Adrenal gland (tissue), 12 donors: ENCODE measurements around the gene FAM227B. TPM values are rescaled to one million over a fixed set of nuclear protein-coding genes. Genes with fewer than 3 reads are reported as not detected.

Experiments used
- DNase-seq, 7 donors: peaks; one replicate each; pipeline ENCODE4 v3.0.0-alpha.2; 2019 to 2020
- H3K27ac ChIP-seq, 5 donors: fragments of 200-600 bp; sonication (generic) in 4 of 5; 1 replicate in 3 of 5; 2 replicates in 2 of 5; pipeline versions ENCODE4 v1.5.1 to v1.8.0; 2016 to 2020; ENCODE audit warnings: mild to moderate bottlenecking in 1 of 5
- H3K27me3 ChIP-seq: fragments of 200-600 bp; 2 replicates; pipeline ENCODE4 v1.8.0; 2021
- H3K36me3 ChIP-seq, 2 donors: fragments of 200-600 bp; replicated peaks in 1 of 2; 1 replicate in 1 of 2; 2 replicates in 1 of 2; pipeline versions ENCODE4 v1.5.1 to v1.8.0; 2018 to 2022
- H3K4me1 ChIP-seq, 2 donors: fragments of 200-600 bp; replicated peaks in 1 of 2; 1 replicate in 1 of 2; 2 replicates in 1 of 2; pipeline versions ENCODE4 v1.5.1 to v1.8.0; 2018 to 2021
- H3K4me3 ChIP-seq, 4 donors: fragments of 200-600 bp; sonication (generic) in 3 of 4; one replicate each; pipeline ENCODE4 v1.5.1; 2016 to 2018
- H3K9me3 ChIP-seq, 3 donors: fragments of 200-600 bp; sonication (generic) in 1 of 3; replicated peaks in 1 of 3; 1 replicate in 2 of 3; 2 replicates in 1 of 3; pipeline versions ENCODE4 v1.5.1 to v1.8.0; 2016 to 2021
- POLR2A ChIP-seq, 2 donors: fragments of 450-650 bp; IDR thresholded peaks; one replicate each; pipeline ENCODE4 v1.6.1; 2017; ENCODE audit warnings: antibody characterized with exemption in 2 of 2, mild to moderate bottlenecking in 2 of 2, moderate library complexity in 1 of 2
- WGBS, 4 donors: extraction: QIAGEN DNeasy Blood & Tissue Kit in 2 of 4; methylation state at CpG; one replicate each; pipeline versions ENCODE4 v1.1.5 to v1.1.7; 2013 to 2017; 5-methylcytosine and 5-hydroxymethylcytosine counted together
- intact Hi-C, 2 donors: fragments of 100-400 bp; cut with DNase I; formaldehyde crosslinking; loops; one replicate each; pipeline versions ENCODE4 v1.14.1 to v1.15.0; 2022 to 2023
- polyA plus RNA-seq, 3 donors: library from polyadenylated mRNA; stranded (reverse); fragments of 200-250 nt in 2 of 3; fragments of 350-450 nt in 1 of 3; fragmentation: Illumina TruSeq in 1 of 3; extraction: RNeasy Lipid Tissue Mini Kit (QIAGEN cat#74804) in 1 of 3; gene quantifications; one replicate each; pipeline ENCODE4 v1.2.3, GENCODE V29; 2013 to 2014
- total RNA-seq, 9 donors: library from RNA; depleted of rRNA in 4 of 9; stranded (reverse); fragments of >200 nt in 4 of 9; fragments of 120-200 nt in 1 of 9; fragmentation: NEBNext Ultra II Directional in 1 of 9; extraction: Animal tissue kit (Norgen Biotek cat#: 25700) in 1 of 9; gene quantifications; one replicate each; pipeline versions ENCODE4 v1.1.0 to v1.2.4, GENCODE V29; 2013 to 2023
- TF ChIP-seq, protein P1 (sequence below), 6 experiments: fragments of 450-650 bp in 4 of 6; fragments of 200-600 bp in 2 of 6; sonication (generic) in 1 of 6; IDR thresholded peaks; 1 replicate in 5 of 6; 2 replicates in 1 of 6; pipeline versions ENCODE4 v1.5.1 to v1.8.0; 2016 to 2021; ENCODE audit warnings: antibody characterized with exemption in 6 of 6, mild to moderate bottlenecking in 2 of 6, moderate library complexity in 1 of 6
- donor health status: healthy with polysubstance abuse.
- donor health status: Bipolar disorder and iron deficiency.
- donor health status: DM: yes; HTN: yes; CAD: no.
- donor health status: DM: no; HTN: no; CAD: no.
- donor health status: DM: no; HTN: no; CAD: no.
- donor health status: DM: yes; HTN: yes; CAD: no.

The FAM227B gene
- total and polyA plus RNA-seq, 12 donors: 1.4 to 20.4 (median 8.4) TPM

- TF ChIP-seq, protein P1, sequence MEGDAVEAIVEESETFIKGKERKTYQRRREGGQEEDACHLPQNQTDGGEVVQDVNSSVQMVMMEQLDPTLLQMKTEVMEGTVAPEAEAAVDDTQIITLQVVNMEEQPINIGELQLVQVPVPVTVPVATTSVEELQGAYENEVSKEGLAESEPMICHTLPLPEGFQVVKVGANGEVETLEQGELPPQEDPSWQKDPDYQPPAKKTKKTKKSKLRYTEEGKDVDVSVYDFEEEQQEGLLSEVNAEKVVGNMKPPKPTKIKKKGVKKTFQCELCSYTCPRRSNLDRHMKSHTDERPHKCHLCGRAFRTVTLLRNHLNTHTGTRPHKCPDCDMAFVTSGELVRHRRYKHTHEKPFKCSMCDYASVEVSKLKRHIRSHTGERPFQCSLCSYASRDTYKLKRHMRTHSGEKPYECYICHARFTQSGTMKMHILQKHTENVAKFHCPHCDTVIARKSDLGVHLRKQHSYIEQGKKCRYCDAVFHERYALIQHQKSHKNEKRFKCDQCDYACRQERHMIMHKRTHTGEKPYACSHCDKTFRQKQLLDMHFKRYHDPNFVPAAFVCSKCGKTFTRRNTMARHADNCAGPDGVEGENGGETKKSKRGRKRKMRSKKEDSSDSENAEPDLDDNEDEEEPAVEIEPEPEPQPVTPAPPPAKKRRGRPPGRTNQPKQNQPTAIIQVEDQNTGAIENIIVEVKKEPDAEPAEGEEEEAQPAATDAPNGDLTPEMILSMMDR (IDR thresholded peaks at IDR 0.05): no peak
- no peak for TF ChIP-seq POLR2A (IDR thresholded peaks at IDR 0.05)
- intact Hi-C loops: no loop called here
- no peaks in the 10 kb centered on the region for H3K36me3 ChIP-seq
- H3K4me3 ChIP-seq: no peak overlapping the region
- peaks cover 0 to 6% (median 0%) of the 10 kb centered on the region in 3 donors for H3K9me3 ChIP-seq
- DNase-seq: no peak
- no peak overlapping the region for H3K27ac ChIP-seq
- H3K4me1 ChIP-seq: no peaks in the 10 kb centered on the region
- 80 to 87% (median 83%) methylated on average over 1 of the region's 1 CpG for WGBS, 4 donors
- no peaks in the 10 kb centered on the region for H3K27me3 ChIP-seq
Observed at GRCh38 chr15:49452595-49452994, 168.0 kb downstream of the FAM227B start.

- Histone ChIP-seq H3K9me3 (no peaks in the 10 kb centered on the region), H3K4me1 (no peaks in the 10 kb centered on the region), H3K4me3 (no peak overlapping the region), H3K36me3 (no peaks in the 10 kb centered on the region), H3K27ac (no peak overlapping the region), H3K27me3 (no peaks in the 10 kb centered on the region)
- DNase-seq: no peak
- no peak for TF ChIP-seq POLR2A (IDR thresholded peaks at IDR 0.05)
- TF ChIP-seq, protein P1 (IDR thresholded peaks at IDR 0.05): no peak
- 86 to 93% (median 91%) methylated on average over 1 of the region's 1 CpG for WGBS, 4 donors
- intact Hi-C loops: no loop called here
Observed at GRCh38 chr15:49441816-49442215, 178.8 kb downstream of the FAM227B start.

DNA sequence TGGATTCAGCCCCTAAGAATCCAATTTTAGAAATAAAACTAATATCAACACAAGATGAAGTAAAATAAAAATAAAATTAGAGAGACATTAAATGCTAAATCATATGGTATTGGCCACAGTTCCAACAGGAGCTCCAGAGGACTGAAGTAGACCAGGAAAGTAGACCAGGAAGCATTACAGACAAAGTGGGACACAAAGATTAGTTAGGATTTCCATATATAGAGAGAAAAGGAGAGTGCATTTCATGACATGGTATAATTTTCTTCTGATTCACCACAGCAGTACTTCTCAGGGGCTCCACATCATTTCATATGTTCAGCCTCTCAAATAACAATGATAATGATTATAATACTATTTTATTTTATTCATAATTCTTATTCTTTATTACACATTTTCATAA lies 179.3 kb downstream of the FAM227B start:
- Histone ChIP-seq H3K27me3 (no peaks in the 10 kb centered on the region), H3K9me3 (no peaks in the 10 kb centered on the region), H3K4me3 (no peak overlapping the region), H3K36me3 (no peaks in the 10 kb centered on the region), H3K27ac (no peak overlapping the region), H3K4me1 (no peaks in the 10 kb centered on the region)
- DNase-seq: no peak
- TF ChIP-seq POLR2A (IDR thresholded peaks at IDR 0.05): no peak
- TF ChIP-seq, protein P1 (IDR thresholded peaks at IDR 0.05): no peak
- intact Hi-C loops: no loop called here

GRCh38 chr15:49439678-49440395 lies 180.8 kb downstream of the FAM227B start:
- DNase-seq: no peak
- 63 to 75% (median 67%) methylated on average over 5 of the region's 5 CpGs for WGBS, 4 donors
- Histone ChIP-seq H3K4me3 (no peak overlapping the region), H3K9me3 (no peaks in the 10 kb centered on the region), H3K4me1 (no peaks in the 10 kb centered on the region), H3K27me3 (no peaks in the 10 kb centered on the region), H3K36me3 (no peaks in the 10 kb centered on the region), H3K27ac (no peak overlapping the region)
- TF ChIP-seq, protein P1 (IDR thresholded peaks at IDR 0.05): no peak
- TF ChIP-seq POLR2A (IDR thresholded peaks at IDR 0.05): no peak
- intact Hi-C loops: no loop called here
